HUES6 (cell line): ENCODE measurements around the gene CERKL.

Source experiments
- H3K27ac ChIP-seq: 2 replicates; pipeline ENCODE4 v1.7.0; 2013; ENCODE audit warnings: low read depth, mild to moderate bottlenecking, low read length, inconsistent platforms
- H3K27me3 ChIP-seq: 2 replicates; pipeline ENCODE4 v1.6.1; 2013; ENCODE audit warnings: low read length; ENCODE audit not compliant: control insufficient read depth, insufficient read depth
- H3K36me3 ChIP-seq: 2 replicates; pipeline ENCODE4 v1.6.1; 2013; ENCODE audit warnings: low read length; ENCODE audit not compliant: control insufficient read depth, insufficient read depth
- H3K4me1 ChIP-seq: 2 replicates; pipeline ENCODE4 v1.6.1; 2013; ENCODE audit warnings: low read length; ENCODE audit not compliant: control insufficient read depth, insufficient read depth
- H3K4me3 ChIP-seq: 2 replicates; pipeline ENCODE4 v1.5.1; 2013; ENCODE audit warnings: low read depth, low read length
- H3K9ac ChIP-seq: one replicate; pipeline ENCODE4 v1.6.1; 2013; ENCODE audit warnings: mild to moderate bottlenecking, low read length
- H3K9me3 ChIP-seq: 2 replicates; pipeline ENCODE4 v1.6.1; 2013; ENCODE audit warnings: low read depth, low read length; ENCODE audit not compliant: control insufficient read depth, insufficient read depth

CERKL gene

DNA sequence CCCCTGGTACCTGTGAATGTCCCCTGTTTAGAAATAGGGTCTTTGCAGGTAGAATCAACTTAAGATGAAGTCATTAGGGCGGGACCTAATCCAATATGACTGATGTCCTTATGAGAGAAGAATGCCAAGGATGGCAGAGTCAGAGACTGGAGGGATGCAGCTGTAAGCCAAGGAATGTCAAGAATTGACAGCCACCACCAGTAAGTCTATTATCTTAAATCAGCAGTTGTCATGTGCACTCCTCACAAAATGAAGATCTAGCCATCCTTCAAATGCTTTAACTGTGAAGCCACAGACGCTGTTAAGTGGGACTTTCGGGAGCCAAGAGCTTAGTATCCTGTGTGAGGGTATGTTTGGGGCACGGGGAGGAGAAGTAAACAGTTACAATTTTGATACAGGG is 116.5 kb downstream of the CERKL start:
- H3K27ac ChIP-seq: no peak overlapping the region
- H3K36me3 ChIP-seq: no peaks in the 10 kb centered on the region
- no peaks in the 10 kb centered on the region for H3K4me1 ChIP-seq

DNA sequence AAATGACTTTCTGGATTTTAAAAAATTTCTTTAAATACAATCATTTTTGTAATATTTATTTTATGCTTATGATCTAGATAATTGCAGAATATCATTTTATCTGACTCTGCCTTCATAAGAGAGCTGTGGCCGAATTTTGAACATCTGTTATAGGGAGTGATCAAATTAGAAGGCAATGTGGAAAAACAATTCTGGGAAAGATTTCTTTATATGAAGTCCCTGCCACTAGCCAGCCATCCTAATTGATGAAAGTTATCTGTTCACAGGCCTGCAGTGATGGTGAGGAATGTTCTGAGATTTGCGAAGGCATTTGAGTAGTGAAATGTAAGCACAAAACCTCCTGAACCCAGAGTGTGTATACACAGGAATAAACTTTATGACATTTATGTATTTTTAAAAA is 120.2 kb downstream of the CERKL start:
- no peaks in the 10 kb centered on the region for H3K36me3 ChIP-seq
- H3K27ac ChIP-seq: no peak overlapping the region

More for the DNA sequence above, 116.5 kb downstream of the CERKL start:
- H3K9ac ChIP-seq: no peak overlapping the region
- H3K4me3 ChIP-seq: no peak overlapping the region
- peaks cover 3% of the 10 kb centered on the region; the same call in 1 of the 2 replicates for H3K9me3 ChIP-seq
- H3K27me3 ChIP-seq: no peaks in the 10 kb centered on the region

DNA sequence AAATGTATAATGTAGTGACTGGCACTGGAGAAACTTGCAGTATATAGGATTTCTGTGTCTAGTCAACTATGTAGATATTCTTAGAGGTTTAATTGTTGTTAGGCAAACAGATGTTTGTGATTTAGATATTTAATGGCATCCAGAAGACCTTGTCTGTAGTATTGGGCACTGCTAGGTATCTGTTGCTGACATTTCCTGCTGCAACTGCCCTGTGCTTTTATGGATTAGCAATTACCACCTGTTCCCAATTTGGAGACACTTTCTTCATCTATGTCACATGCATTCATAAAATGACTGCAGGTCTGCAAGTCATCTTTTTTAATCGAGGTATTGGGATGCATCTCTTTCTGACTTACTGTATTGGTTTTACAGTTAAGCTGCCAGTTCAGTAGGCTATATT is 128.5 kb downstream of the CERKL start:
- Histone ChIP-seq H3K4me1 (no peaks in the 10 kb centered on the region), H3K36me3 (no peaks in the 10 kb centered on the region)

More for the DNA sequence above, 120.2 kb downstream of the CERKL start:
- no peaks in the 10 kb centered on the region for H3K4me1 ChIP-seq
- H3K4me3 ChIP-seq: no peak overlapping the region
- H3K9ac ChIP-seq: no peak overlapping the region
- H3K9me3 ChIP-seq: peaks cover 3% of the 10 kb centered on the region; the same call in 1 of the 2 replicates
- no peaks in the 10 kb centered on the region for H3K27me3 ChIP-seq

DNA sequence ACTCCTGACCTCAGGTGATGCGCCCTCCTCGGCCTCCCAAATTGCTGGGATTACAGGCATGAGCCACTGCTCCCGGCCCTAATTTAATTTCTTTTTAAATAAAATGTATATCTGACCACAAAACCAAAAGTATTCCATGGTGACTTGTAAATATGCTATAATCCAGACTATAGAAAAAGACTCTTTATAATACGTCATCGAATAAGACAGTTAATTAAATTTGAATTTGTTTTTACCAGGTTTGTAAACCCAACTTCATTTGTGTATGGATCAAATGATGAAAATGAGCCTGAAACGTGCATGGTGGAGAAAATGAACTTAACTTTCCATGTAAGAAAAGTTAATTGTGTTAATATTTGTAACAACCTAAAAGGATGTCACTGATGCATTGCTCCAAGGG is 129.8 kb downstream of the CERKL start:
- Histone ChIP-seq H3K27me3 (no peaks in the 10 kb centered on the region), H3K36me3 (no peaks in the 10 kb centered on the region), H3K4me3 (no peak overlapping the region), H3K9me3 (no peaks in the 10 kb centered on the region), H3K9ac (no peak overlapping the region), H3K27ac (no peak overlapping the region), H3K4me1 (no peaks in the 10 kb centered on the region)

More for the DNA sequence above, 128.5 kb downstream of the CERKL start:
- Histone ChIP-seq H3K27ac (no peak overlapping the region), H3K9me3 (no peaks in the 10 kb centered on the region), H3K9ac (no peak overlapping the region), H3K27me3 (no peaks in the 10 kb centered on the region), H3K4me3 (no peak overlapping the region)

GRCh38 chr2:181526014-181526413 is 130.9 kb downstream of the CERKL start:
- no peak overlapping the region for H3K4me3 ChIP-seq
- no peak overlapping the region for H3K27ac ChIP-seq
- H3K36me3 ChIP-seq: no peaks in the 10 kb centered on the region
- no peaks in the 10 kb centered on the region for H3K27me3 ChIP-seq
- no peaks in the 10 kb centered on the region for H3K4me1 ChIP-seq
- no peaks in the 10 kb centered on the region for H3K9me3 ChIP-seq
- H3K9ac ChIP-seq: no peak overlapping the region

GRCh38 chr2:181523756-181524155 is 133.1 kb downstream of the CERKL start:
- Histone ChIP-seq H3K9ac (no peak overlapping the region), H3K4me3 (no peak overlapping the region), H3K4me1 (no peaks in the 10 kb centered on the region), H3K36me3 (no peaks in the 10 kb centered on the region), H3K27ac (no peak overlapping the region), H3K9me3 (no peaks in the 10 kb centered on the region), H3K27me3 (no peaks in the 10 kb centered on the region)

DNA sequence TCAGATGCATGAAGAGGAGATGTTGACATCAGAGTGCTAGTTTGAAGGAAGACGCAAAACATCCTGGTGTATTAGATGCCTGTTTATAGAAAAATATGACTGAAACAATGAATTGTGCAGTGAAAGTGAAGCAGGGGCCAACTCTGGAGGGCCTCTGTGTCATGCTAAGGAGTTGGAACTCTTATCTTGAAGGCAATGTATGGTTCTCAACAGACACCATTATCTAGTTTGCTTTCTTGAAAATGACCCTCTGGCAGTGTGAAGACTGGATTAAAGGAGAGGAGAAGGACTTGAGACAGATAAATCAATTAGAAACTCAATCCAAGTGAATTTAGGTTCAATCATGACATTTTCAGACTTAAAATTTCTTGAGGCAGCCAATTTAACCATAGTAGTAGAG is 136.7 kb downstream of the CERKL start:
- Histone ChIP-seq H3K4me3 (no peak overlapping the region), H3K27me3 (no peaks in the 10 kb centered on the region), H3K9me3 (no peaks in the 10 kb centered on the region), H3K36me3 (no peaks in the 10 kb centered on the region), H3K4me1 (no peaks in the 10 kb centered on the region), H3K27ac (no peak overlapping the region), H3K9ac (no peak overlapping the region)

GRCh38 chr2:181517685-181518301 is 139.1 kb downstream of the CERKL start:
- Histone ChIP-seq H3K27me3 (no peaks in the 10 kb centered on the region), H3K9me3 (no peaks in the 10 kb centered on the region), H3K4me1 (no peaks in the 10 kb centered on the region), H3K4me3 (no peak overlapping the region), H3K9ac (no peak overlapping the region), H3K27ac (no peak overlapping the region), H3K36me3 (no peaks in the 10 kb centered on the region)

DNA sequence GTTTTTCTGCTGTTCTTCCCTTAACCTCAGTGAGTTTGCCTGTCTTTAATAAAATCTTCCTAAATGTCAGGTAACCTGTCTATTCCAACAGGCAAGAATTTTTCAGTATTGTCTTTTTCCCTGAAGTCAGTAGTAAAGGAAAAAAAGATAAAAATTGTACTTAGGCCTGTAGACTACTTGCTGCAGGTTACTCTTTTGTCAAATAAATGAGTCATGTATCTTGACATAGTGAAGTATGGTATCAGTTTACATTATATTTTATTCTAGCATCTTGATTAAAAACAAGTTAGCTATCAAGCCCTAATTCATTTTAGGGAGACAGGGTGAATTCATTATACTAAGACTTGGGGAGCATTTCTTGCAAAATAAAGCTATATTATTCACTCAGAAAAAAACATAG is 139.9 kb downstream of the CERKL start:
- H3K9me3 ChIP-seq: no peaks in the 10 kb centered on the region
- no peaks in the 10 kb centered on the region for H3K36me3 ChIP-seq
- H3K9ac ChIP-seq: no peak overlapping the region
- peaks cover 1% of the 10 kb centered on the region; the same call in 1 of the 2 replicates for H3K4me1 ChIP-seq
- H3K4me3 ChIP-seq: no peak overlapping the region
- no peaks in the 10 kb centered on the region for H3K27me3 ChIP-seq
- no peak overlapping the region for H3K27ac ChIP-seq

DNA sequence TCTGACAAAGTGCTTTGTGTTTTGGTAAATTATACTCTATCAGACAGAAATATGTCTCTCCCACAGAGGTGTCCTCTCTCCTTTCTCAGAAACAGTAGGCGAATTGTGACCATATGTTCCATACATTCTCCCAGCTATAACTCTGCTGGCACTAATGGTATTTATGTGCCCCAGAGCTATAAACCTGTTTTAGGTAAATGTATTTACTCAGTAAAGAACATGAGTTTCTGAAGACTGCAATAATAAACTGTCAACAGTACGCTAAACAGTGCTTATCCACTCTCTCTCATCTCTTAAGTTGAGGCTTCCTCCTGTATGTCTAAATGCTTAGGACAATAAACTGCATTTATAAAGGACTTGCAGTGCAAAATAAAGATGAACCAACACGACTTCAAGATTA is 141.2 kb downstream of the CERKL start:
- H3K27me3 ChIP-seq: no peaks in the 10 kb centered on the region
- H3K4me1 ChIP-seq: peaks cover 5% of the 10 kb centered on the region; the same call in 1 of the 2 replicates
- H3K36me3 ChIP-seq: no peaks in the 10 kb centered on the region
- H3K4me3 ChIP-seq: no peak overlapping the region
- H3K27ac ChIP-seq: no peak overlapping the region
- H3K9ac ChIP-seq: no peak overlapping the region
- H3K9me3 ChIP-seq: no peaks in the 10 kb centered on the region

GRCh38 chr2:181500201-181500600 is 156.7 kb downstream of the CERKL start:
- Histone ChIP-seq H3K27me3 (no peaks in the 10 kb centered on the region), H3K27ac (no peak overlapping the region), H3K4me3 (no peak overlapping the region), H3K36me3 (no peaks in the 10 kb centered on the region), H3K9ac (no peak overlapping the region), H3K4me1 (peaks cover 5% of the 10 kb centered on the region), H3K9me3 (no peaks in the 10 kb centered on the region)
